Loucy (cell line): ENCODE results near the gene F11R.

ENCODE experiments used
- CTCF ChIP-seq: fragments of 200-600 bp; sonication (generic); conservative IDR thresholded peaks from 2 replicates; pipeline ENCODE4 v1.5.1; 2014; ENCODE audit warnings: mild to moderate bottlenecking, antibody characterized with exemption, low read length
- EZH2phosphoT487 ChIP-seq: fragments of 200-600 bp; IDR thresholded peaks from 2 replicates; pipeline ENCODE4 v1.6.1; 2018; ENCODE audit warnings: antibody characterized with exemption, mild to moderate bottlenecking, moderate library complexity, borderline replicate concordance

GRCh38 chr1:160961419-160961818 is 59.5 kb downstream of the F11R start:
- TF ChIP-seq CTCF (no peak), EZH2phosphoT487 (no peak)
